NT2/D1 (cell line): ENCODE data around the gene RAB7B.

Source experiments
- DNase-seq: peaks from one replicate; pipeline ENCODE4 v3.0.0-alpha.2; 2011; ENCODE audit warnings: low read depth, low spot score
- H3K27me3 ChIP-seq: 2 replicates; pipeline ENCODE4 v1.6.0; 2011; ENCODE audit warnings: mild to moderate bottlenecking; ENCODE audit not compliant: insufficient read length, insufficient read depth
- H3K36me3 ChIP-seq: 2 replicates; pipeline ENCODE4 v1.6.1; 2011; ENCODE audit warnings: mild to moderate bottlenecking, low read length, mixed read lengths; ENCODE audit not compliant: insufficient read depth, insufficient read length
- H3K4me1 ChIP-seq: 2 replicates; pipeline ENCODE4 v1.5.1; 2011; ENCODE audit not compliant: insufficient read depth, insufficient read length
- H3K4me3 ChIP-seq: 2 replicates; pipeline ENCODE4 v1.5.1; 2011; ENCODE audit warnings: low read depth; ENCODE audit not compliant: insufficient read length
- H3K9ac ChIP-seq: 2 replicates; pipeline ENCODE4 v1.6.0; 2011; ENCODE audit warnings: low read depth; ENCODE audit not compliant: insufficient read length
- H3K9me3 ChIP-seq: 2 replicates; pipeline ENCODE4 v1.5.1; 2011; ENCODE audit warnings: mild to moderate bottlenecking, low read length; ENCODE audit not compliant: insufficient read depth
- SUZ12 ChIP-seq: IDR thresholded peaks from 2 replicates; pipeline ENCODE4 v1.6.1; 2011; ENCODE audit not compliant: insufficient read length, insufficient read depth; ENCODE audit errors: extremely low read depth
- YY1 ChIP-seq: IDR thresholded peaks from 2 replicates; pipeline ENCODE4 v1.6.1; 2011; ENCODE audit not compliant: insufficient read length, insufficient read depth
- ZNF274 ChIP-seq: IDR thresholded peaks from 2 replicates; pipeline ENCODE4 v1.6.1; 2011; ENCODE audit warnings: mild to moderate bottlenecking, low read depth, low read length

Gene RAB7B

DNA sequence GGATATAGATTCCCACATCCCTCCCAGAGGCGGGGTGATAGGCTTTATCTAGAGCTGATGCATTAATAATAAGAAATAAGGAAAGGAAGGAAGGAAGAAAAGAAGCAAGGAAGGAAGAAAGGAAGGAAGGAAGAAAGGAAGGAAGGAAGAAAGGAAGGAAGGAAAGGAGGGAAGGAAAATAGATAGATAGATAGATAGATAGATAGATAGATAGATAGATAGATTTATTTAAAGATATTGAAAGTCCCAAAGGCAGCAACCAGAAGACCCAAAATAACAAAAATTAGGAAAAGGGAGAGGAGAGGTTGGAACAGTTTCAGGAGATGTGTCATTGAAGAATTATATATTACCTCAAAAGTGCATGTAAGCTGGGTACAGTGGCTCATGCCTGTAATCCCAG, 47.7 kb downstream of the RAB7B start:
- Histone ChIP-seq H3K4me3 (no peak overlapping the region), H3K36me3 (no peaks in the 10 kb centered on the region), H3K27me3 (no peaks in the 10 kb centered on the region), H3K9me3 (peaks cover 13% of the 10 kb centered on the region; the same call in 1 of the 2 replicates), H3K4me1 (no peaks in the 10 kb centered on the region), H3K9ac (no peak overlapping the region)
- TF ChIP-seq SUZ12 (no peak), ZNF274 (no peak), YY1 (no peak)
- no peak for DNase-seq

DNA sequence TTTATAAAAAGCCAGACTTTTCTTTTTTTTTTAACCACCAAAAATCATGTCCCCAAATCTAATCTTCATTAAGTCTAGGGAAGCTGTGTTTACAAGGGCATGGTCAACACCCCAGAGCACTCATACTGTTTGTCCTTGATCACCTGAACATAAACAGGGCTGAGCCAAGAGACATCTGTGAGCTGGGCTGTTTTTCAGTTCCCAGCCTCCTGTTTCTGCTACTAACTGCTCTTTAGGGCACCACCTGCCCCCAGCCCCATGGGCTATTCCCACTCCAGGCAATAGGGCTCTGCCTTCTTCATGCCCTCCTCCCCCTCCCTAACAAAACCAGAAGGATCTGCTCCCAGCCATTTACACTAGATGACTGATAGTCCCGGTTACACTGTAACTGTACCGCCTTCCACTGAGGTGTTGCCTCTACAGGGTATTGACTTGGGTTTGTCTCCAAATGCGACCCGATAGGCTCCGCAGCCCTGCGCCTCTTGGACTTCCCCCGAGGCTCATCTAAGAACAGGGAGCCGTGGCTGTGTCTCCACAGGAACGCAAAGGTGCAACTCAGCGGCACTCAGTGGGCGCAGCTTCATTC, 48.3 kb downstream of the RAB7B start:
- H3K27me3 ChIP-seq: no peaks in the 10 kb centered on the region

DNA sequence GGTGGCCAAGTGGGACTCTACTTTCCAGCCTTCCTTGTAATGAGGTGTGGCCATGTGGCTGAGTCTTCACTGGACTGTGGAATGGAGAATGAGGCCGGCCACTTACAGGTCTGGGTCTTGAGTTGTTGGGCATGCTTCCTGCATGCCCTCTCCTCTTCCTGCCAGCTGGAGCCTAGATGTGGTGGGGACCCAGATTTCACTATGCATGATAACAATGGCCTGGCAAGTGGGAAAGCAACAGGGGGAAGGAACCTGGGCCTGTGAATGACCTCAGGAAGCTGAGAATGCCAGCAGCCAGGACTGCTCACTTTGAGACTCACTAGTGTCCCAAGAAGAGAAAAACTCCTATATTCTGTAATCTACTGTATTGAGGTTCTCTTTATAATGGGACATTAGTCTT, 51.4 kb downstream of the RAB7B start:
- TF ChIP-seq SUZ12 (no peak), YY1 (no peak), ZNF274 (no peak)

More for the DNA sequence above, 48.3 kb downstream of the RAB7B start:
- no peak for DNase-seq
- Histone ChIP-seq H3K9me3 (peaks cover 19% of the 10 kb centered on the region; the same call in 1 of the 2 replicates), H3K4me3 (no peak overlapping the region), H3K9ac (no peak overlapping the region), H3K36me3 (no peaks in the 10 kb centered on the region), H3K4me1 (no peaks in the 10 kb centered on the region)
- no peak for TF ChIP-seq YY1
- no peak for TF ChIP-seq ZNF274
- no peak for TF ChIP-seq SUZ12

DNA sequence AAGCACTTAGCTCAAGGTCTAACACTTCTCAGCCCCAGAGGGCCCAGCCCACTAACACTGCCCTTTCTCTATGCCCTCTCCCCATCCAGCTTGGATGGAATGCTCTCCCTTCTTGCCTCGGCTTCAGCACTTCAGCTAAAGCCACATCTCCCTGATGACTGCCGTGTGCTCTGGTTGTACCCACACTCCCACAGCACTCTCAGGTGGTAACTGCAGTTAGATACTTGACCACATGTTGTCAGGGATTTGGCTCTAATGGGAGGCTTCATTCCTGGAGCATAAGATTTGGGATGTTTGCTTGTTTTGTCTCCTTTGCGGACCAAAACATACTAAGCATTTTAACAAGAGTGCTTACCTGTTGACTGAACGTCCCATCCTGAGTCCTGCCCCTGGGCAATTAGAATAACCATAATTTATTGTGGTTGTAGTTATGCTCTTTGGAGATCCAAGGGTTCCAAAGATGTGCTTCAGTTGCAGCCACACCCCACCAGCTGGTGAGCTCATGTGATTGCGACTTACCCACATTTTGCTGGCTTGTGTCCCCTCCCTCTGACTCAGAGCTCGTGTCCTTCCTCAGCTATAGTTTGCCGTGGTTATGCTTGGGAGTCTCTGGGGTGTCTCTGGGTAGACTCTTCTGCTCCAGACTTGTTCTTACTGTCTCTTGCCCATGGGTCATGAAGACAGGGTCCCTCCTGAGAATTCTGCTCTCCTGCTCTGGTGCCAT, 52.2 kb downstream of the RAB7B start:
- TF ChIP-seq YY1 (no peak), SUZ12 (no peak), ZNF274 (no peak)
- Histone ChIP-seq H3K4me1 (no peaks in the 10 kb centered on the region), H3K9ac (no peak overlapping the region), H3K9me3 (peaks cover 21% of the 10 kb centered on the region; the same call in 1 of the 2 replicates), H3K27me3 (peaks cover 5% of the 10 kb centered on the region), H3K36me3 (no peaks in the 10 kb centered on the region), H3K4me3 (no peak overlapping the region)
- DNase-seq: no peak

More for the DNA sequence above, 51.4 kb downstream of the RAB7B start:
- no peak overlapping the region for H3K4me3 ChIP-seq
- H3K27me3 ChIP-seq: peaks cover 4% of the 10 kb centered on the region
- H3K9ac ChIP-seq: no peak overlapping the region
- no peaks in the 10 kb centered on the region for H3K4me1 ChIP-seq
- DNase-seq: no peak
- H3K9me3 ChIP-seq: peaks cover 21% of the 10 kb centered on the region; the same call in 1 of the 2 replicates
- H3K36me3 ChIP-seq: no peaks in the 10 kb centered on the region

DNA sequence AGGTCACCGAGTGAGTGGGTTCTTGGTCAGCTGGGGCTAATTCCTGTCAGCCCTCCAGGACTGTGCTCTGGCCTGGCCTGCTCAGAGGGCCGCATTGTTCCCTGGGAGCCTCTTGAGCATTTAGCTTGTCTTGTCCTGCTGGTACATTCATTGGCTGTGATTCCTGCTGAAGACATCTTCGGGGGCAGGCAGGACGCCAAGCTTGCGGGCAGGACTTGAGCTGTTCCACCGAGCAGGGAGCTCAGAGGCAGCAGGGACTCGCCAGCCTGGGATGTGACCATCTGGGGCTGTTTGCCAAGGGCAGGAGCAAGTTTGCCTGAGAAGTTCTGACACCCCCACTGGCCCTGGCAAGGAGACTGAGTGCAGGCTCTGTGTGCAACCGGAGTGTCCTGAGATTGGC, 52.9 kb downstream of the RAB7B start:
- no peak overlapping the region for H3K4me3 ChIP-seq
- no peak for TF ChIP-seq SUZ12
- no peak for TF ChIP-seq ZNF274
- no peak for TF ChIP-seq YY1
- no peak overlapping the region for H3K9ac ChIP-seq
- H3K27me3 ChIP-seq: peaks cover 7% of the 10 kb centered on the region
- H3K4me1 ChIP-seq: no peaks in the 10 kb centered on the region
- peaks cover 21% of the 10 kb centered on the region; the same call in 1 of the 2 replicates for H3K9me3 ChIP-seq
- no peak for DNase-seq
- H3K36me3 ChIP-seq: no peaks in the 10 kb centered on the region

DNA sequence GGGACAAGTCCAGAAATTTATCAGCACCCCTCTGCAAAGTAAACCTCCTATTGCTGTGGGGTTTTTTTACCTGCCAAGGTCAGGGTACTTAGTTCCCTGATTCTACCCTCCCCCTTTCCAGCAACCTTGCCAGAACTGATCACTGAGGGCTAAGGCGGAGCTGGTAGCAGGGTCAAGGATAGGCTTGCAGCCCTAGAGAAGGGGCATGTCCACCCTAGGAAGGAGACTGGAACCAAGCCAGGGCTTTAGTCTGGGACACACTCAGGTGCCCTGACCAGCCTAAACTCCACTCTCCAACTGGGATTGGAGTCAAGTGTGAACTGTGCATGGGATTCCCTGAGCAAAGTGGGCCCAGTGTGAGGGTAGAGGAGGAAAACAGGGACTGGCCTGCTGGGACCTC, 53.4 kb downstream of the RAB7B start:
- H3K9ac ChIP-seq: no peak overlapping the region
- peaks cover 21% of the 10 kb centered on the region; the same call in 1 of the 2 replicates for H3K9me3 ChIP-seq
- H3K4me3 ChIP-seq: no peak overlapping the region
- no peaks in the 10 kb centered on the region for H3K4me1 ChIP-seq
- TF ChIP-seq ZNF274: no peak
- TF ChIP-seq SUZ12: no peak
- no peak for TF ChIP-seq YY1
- peaks cover 8% of the 10 kb centered on the region for H3K27me3 ChIP-seq
- no peak for DNase-seq
- no peaks in the 10 kb centered on the region for H3K36me3 ChIP-seq

DNA sequence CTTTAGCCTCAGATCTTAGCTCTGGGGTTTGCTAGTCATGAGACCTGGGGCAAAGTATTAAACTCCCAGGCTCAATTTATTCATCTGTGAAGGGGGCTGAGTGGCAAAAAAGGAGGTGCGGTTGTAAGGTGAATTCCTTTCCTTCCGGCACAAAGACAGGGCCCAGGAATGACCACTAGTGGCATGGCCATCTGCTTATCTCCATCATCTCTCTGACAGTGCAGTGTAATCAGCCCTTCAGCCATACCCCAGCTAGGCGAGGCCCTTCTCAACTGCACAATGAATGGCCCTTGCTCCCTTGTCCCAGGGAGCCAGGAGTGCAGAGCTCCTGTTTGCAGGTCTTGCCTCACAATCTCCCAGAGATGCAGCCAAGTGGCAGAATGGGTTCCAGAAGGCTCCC, 54.3 kb downstream of the RAB7B start:
- no peaks in the 10 kb centered on the region for H3K36me3 ChIP-seq
- TF ChIP-seq ZNF274 (no peak), YY1 (no peak), SUZ12 (no peak)
- H3K27me3 ChIP-seq: peaks cover 8% of the 10 kb centered on the region

More for the DNA sequence above, 54.3 kb downstream of the RAB7B start:
- no peak for DNase-seq
- H3K9ac ChIP-seq: no peak overlapping the region
- no peaks in the 10 kb centered on the region for H3K4me1 ChIP-seq
- H3K4me3 ChIP-seq: no peak overlapping the region
- peaks cover 21% of the 10 kb centered on the region; the same call in 1 of the 2 replicates for H3K9me3 ChIP-seq
